NCI-H1436 treated with DMSO at 0.1 percent for 48 hours (cell line): ENCODE measurements around the gene CAPN5.

Source experiments
- DNase-seq: peaks from one replicate; lab custom pipeline; 2025; lab: John Stamatoyannopoulos, UW

CAPN5 gene

GRCh38 chr11:77153276-77154185 is 86.8 kb downstream of the CAPN5 start:
- no peak for DNase-seq

- DNase-seq: no peak
These were observed 87.8 kb downstream of the CAPN5 start for GRCh38 chr11:77154381-77155081.

- DNase-seq: no peak
These were observed 88.3 kb downstream of the CAPN5 start for GRCh38 chr11:77155082-77155475.

GRCh38 chr11:77155556-77156130 is 88.9 kb downstream of the CAPN5 start:
- no peak for DNase-seq

GRCh38 chr11:77156396-77157195 is 89.8 kb downstream of the CAPN5 start:
- no peak for DNase-seq

GRCh38 chr11:77158041-77158695 is 91.4 kb downstream of the CAPN5 start:
- no peak for DNase-seq

- no peak for DNase-seq
These were observed 92.6 kb downstream of the CAPN5 start for GRCh38 chr11:77159219-77159936.

GRCh38 chr11:77159937-77160495 is 93.2 kb downstream of the CAPN5 start:
- DNase-seq: no peak

- no peak for DNase-seq
These were observed 96.5 kb downstream of the CAPN5 start for GRCh38 chr11:77163271-77163670.

- DNase-seq: no peak
These were observed 98.3 kb downstream of the CAPN5 start for GRCh38 chr11:77165066-77165465.

- DNase-seq: no peak
These were observed 99.2 kb downstream of the CAPN5 start for GRCh38 chr11:77166021-77166420.

- no peak for DNase-seq
These were observed 100.4 kb downstream of the CAPN5 start for GRCh38 chr11:77167111-77167626.

GRCh38 chr11:77167791-77168190 is 101.0 kb downstream of the CAPN5 start:
- DNase-seq: no peak

GRCh38 chr11:77170107-77170506 is 103.3 kb downstream of the CAPN5 start:
- no peak for DNase-seq

GRCh38 chr11:77171254-77171653 is 104.5 kb downstream of the CAPN5 start:
- no peak for DNase-seq

- DNase-seq: no peak
These were observed 105.3 kb downstream of the CAPN5 start for GRCh38 chr11:77171885-77172665.

GRCh38 chr11:77172666-77172982 is 105.9 kb downstream of the CAPN5 start:
- no peak for DNase-seq

- DNase-seq: no peak
These were observed 106.7 kb downstream of the CAPN5 start for GRCh38 chr11:77173494-77173893.

- no peak for DNase-seq
These were observed 107.8 kb downstream of the CAPN5 start for GRCh38 chr11:77174559-77174958.
